Breast epithelium (tissue), 3 donors: Measurements from ENCODE around the gene SLC44A1.

Source experiments
- POLR2A ChIP-seq: fragments of 450-650 bp; IDR thresholded peaks from one replicate; pipeline ENCODE4 v1.6.1; 2016; ENCODE audit warnings: antibody characterized with exemption, mild to moderate bottlenecking, moderate library complexity
- POLR2AphosphoS5 ChIP-seq, 3 donors: sonication (generic); formaldehyde crosslinking; IDR thresholded peaks; one replicate each; pipeline ENCODE4 v1.6.1; 2017; ENCODE audit warnings: antibody characterized with exemption in 3 of 3

DNA sequence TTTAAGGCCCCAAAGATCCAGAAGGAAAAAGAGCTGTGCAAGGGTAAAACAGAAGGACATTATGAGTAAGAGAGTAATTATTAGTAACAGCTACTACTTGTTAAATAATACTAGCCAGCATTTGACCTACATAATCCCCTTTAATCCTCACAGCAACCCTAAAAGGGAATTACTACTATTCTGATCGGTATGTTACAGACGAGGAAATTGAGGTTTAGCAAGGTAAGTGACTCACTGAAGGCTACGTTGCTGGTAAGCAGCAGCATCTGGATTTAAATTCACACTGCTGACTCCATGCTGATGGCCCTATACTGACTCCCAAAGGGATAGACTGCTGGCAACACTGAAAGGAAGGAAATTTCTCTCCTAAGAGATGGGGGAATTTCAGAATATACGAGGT lies 199.7 kb downstream of the SLC44A1 start:
- no peak for TF ChIP-seq POLR2A
- TF ChIP-seq POLR2AphosphoS5 (IDR thresholded peaks at IDR 0.05), result no peak
